ENCODE data around the gene TPH1.

TPH1 gene

DNA sequence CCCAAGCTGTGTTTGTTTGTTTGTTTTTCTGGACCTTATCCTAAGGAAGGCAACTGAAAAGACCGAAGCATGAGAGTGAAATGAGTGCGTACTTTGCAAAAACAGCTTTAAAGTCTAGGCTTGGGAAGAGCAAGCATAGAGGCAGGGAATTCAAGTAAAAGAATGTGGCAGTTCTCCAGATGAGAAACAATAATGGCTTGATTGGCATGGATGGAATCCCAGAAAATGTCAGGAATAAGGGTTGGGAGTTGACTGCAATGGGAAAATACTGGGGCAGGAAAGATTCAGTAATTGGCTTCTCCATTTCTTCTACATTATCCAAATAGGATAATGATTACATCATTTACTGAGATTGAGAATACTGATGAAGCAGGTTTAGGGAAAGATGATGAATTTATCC lies 42.3 kb upstream of the TPH1 start:
- H3K18ac ChIP-seq (ENCODE audit: low read depth in 1 of 2, low read length in 2 of 2) = no peak overlapping the region
- peaks cover 12 to 73% of the 10 kb centered on the region in 2 experiments for H3K36me3 ChIP-seq (ENCODE audit: control insufficient read depth in 1 of 2, insufficient read depth in 2 of 2, low read depth in 1 of 2, low read length in 2 of 2)
- H3K79me1 ChIP-seq (replicated peaks; ENCODE audit: low read length, poor library complexity, severe bottlenecking) = peaks cover 16% of the 10 kb centered on the region
- no peak overlapping the region for H2BK5ac ChIP-seq (ENCODE audit: low read depth, low read length, poor library complexity, severe bottlenecking)
- no peak for DNase-seq
- no peak overlapping the region for H3K4ac ChIP-seq (ENCODE audit: low read depth in 1 of 2, low read length in 2 of 2)
- no peak overlapping the region for H2AFZ ChIP-seq (ENCODE audit: low read depth, low read length)
- no peak overlapping the region for H3K9ac ChIP-seq (ENCODE audit: low read length)
- no peak overlapping the region for H3K23ac ChIP-seq (ENCODE audit: low read length in 2 of 2)
- no peak overlapping the region for H2AK5ac ChIP-seq (ENCODE audit: low read length, severe bottlenecking)
- no peaks in the 10 kb centered on the region for H3K9me3 ChIP-seq (ENCODE audit: control insufficient read depth, low read length)
- 99% methylated on average over 2 of the region's 2 CpGs for WGBS
- H3K27me3 ChIP-seq (ENCODE audit: control insufficient read depth in 1 of 2, insufficient read depth in 1 of 2, low read length in 2 of 2) = no peaks in the 10 kb centered on the region
- H2BK15ac ChIP-seq (ENCODE audit: low read depth, poor library complexity, severe bottlenecking) = no peak overlapping the region
- no peak overlapping the region for H3K4me3 ChIP-seq (ENCODE audit: insufficient read depth in 1 of 2, low read depth in 1 of 2, low read length in 2 of 2)
- H3K14ac ChIP-seq (ENCODE audit: low read length in 2 of 2) = no peak overlapping the region
- no peak overlapping the region for H4K91ac ChIP-seq (ENCODE audit: low read length)
- no peak overlapping the region for H4K8ac ChIP-seq (ENCODE audit: low read length)
- no peak overlapping the region for H3K4me2 ChIP-seq (ENCODE audit: low read length, poor library complexity, severe bottlenecking)
- no peak overlapping the region for H2BK12ac ChIP-seq (ENCODE audit: low read length in 2 of 2)
- H3K4me1 ChIP-seq (ENCODE audit: control insufficient read depth, insufficient read depth, low read depth, low read length) = no peaks in the 10 kb centered on the region
- H3K27ac ChIP-seq (ENCODE audit: low read length, poor library complexity, severe bottlenecking) = no peak overlapping the region
- no peak overlapping the region for H2BK120ac ChIP-seq (ENCODE audit: low read depth, low read length)

DNA sequence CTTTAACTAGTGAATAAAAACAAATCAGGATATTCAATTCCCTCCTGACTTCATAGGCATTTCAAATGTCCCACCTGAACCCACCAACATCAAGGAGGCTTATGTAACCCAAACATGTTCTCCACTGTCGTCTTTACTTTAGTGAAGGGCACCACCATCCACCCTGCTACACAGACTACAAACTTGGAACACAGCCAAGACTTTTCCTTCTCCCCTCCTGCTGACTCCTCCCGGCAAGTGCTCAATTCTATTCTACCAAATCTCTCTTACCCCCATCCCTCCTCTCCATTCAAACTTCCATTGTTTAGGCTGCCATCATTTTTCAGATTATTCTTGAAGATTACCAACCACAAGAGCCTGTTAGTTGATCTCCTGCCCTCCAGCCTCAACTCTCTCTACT lies 35.5 kb upstream of the TPH1 start:
- Histone ChIP-seq H4K8ac (ENCODE audit: low read length) (no peak overlapping the region), H3K79me1 (replicated peaks; ENCODE audit: low read length, poor library complexity, severe bottlenecking) (peaks cover 4% of the 10 kb centered on the region), H3K36me3 (ENCODE audit: control insufficient read depth in 1 of 2, insufficient read depth in 2 of 2, low read depth in 1 of 2, low read length in 2 of 2) (peaks cover 10 to 44% of the 10 kb centered on the region in 2 experiments), H3K9ac (ENCODE audit: low read length) (no peak overlapping the region), H3K14ac (ENCODE audit: low read length in 2 of 2) (no peak overlapping the region), H3K4ac (ENCODE audit: low read depth in 1 of 2, low read length in 2 of 2) (no peak overlapping the region), H2BK120ac (ENCODE audit: low read depth, low read length) (no peak overlapping the region), H2AK5ac (ENCODE audit: low read length, severe bottlenecking) (no peak overlapping the region), H2BK5ac (ENCODE audit: low read depth, low read length, poor library complexity, severe bottlenecking) (no peak overlapping the region), H3K18ac (ENCODE audit: low read depth in 1 of 2, low read length in 2 of 2) (no peak overlapping the region), H3K4me1 (ENCODE audit: control insufficient read depth, insufficient read depth, low read depth, low read length) (no peaks in the 10 kb centered on the region), H3K27me3 (ENCODE audit: control insufficient read depth in 1 of 2, insufficient read depth in 1 of 2, low read length in 2 of 2) (no peaks in the 10 kb centered on the region), H3K4me3 (ENCODE audit: insufficient read depth in 1 of 2, low read depth in 1 of 2, low read length in 2 of 2) (no peak overlapping the region), H3K9me3 (ENCODE audit: control insufficient read depth, low read length) (no peaks in the 10 kb centered on the region), H2BK12ac (ENCODE audit: low read length in 2 of 2) (no peak overlapping the region), H2BK15ac (ENCODE audit: low read depth, poor library complexity, severe bottlenecking) (no peak overlapping the region), H2AFZ (ENCODE audit: low read depth, low read length) (no peak overlapping the region), H3K27ac (ENCODE audit: low read length, poor library complexity, severe bottlenecking) (no peak overlapping the region), H3K4me2 (ENCODE audit: low read length, poor library complexity, severe bottlenecking) (no peak overlapping the region), H3K23ac (ENCODE audit: low read length in 2 of 2) (no peak overlapping the region), H4K91ac (ENCODE audit: low read length) (no peak overlapping the region)
- 96% methylated on average over 2 of the region's 2 CpGs for WGBS
- DNase-seq = no peak

DNA sequence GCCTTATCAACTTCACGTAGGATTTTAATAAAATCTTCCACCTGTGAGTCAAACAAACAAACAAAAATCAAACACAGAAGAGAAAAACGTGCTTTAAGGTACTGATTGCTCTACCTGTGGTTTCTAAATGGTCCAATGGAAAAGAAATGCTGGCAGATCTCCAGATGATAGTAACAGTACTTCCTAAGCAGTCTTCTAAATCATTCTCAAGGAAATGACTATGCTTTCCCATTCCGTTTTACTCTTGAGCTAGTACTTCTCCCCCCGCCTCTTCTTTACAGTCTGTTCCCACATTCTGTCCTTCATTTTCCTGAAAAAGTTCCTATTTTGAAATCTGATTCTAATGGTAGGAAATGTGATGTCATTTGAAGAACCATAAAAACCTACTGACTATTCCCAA lies 34.4 kb upstream of the TPH1 start:
- Histone ChIP-seq H4K8ac (ENCODE audit: low read length) (no peak overlapping the region), H3K27ac (ENCODE audit: low read length, poor library complexity, severe bottlenecking) (no peak overlapping the region), H4K91ac (ENCODE audit: low read length) (no peak overlapping the region), H3K14ac (ENCODE audit: low read length in 2 of 2) (no peak overlapping the region), H3K23ac (ENCODE audit: low read length in 2 of 2) (no peak overlapping the region), H2BK120ac (ENCODE audit: low read depth, low read length) (no peak overlapping the region), H3K18ac (ENCODE audit: low read depth in 1 of 2, low read length in 2 of 2) (no peak overlapping the region), H3K4me3 (ENCODE audit: insufficient read depth in 1 of 2, low read depth in 1 of 2, low read length in 2 of 2) (no peak overlapping the region), H2BK5ac (ENCODE audit: low read depth, low read length, poor library complexity, severe bottlenecking) (no peak overlapping the region), H2BK12ac (ENCODE audit: low read length in 2 of 2) (no peak overlapping the region), H3K4ac (ENCODE audit: low read depth in 1 of 2, low read length in 2 of 2) (no peak overlapping the region), H3K4me1 (ENCODE audit: control insufficient read depth, insufficient read depth, low read depth, low read length) (no peaks in the 10 kb centered on the region), H3K9me3 (ENCODE audit: control insufficient read depth, low read length) (no peaks in the 10 kb centered on the region), H3K4me2 (ENCODE audit: low read length, poor library complexity, severe bottlenecking) (no peak overlapping the region), H2AFZ (ENCODE audit: low read depth, low read length) (no peak overlapping the region), H2AK5ac (ENCODE audit: low read length, severe bottlenecking) (no peak overlapping the region), H3K79me1 (replicated peaks; ENCODE audit: low read length, poor library complexity, severe bottlenecking) (peaks cover 1% of the 10 kb centered on the region), H2BK15ac (ENCODE audit: low read depth, poor library complexity, severe bottlenecking) (no peak overlapping the region), H3K36me3 (ENCODE audit: control insufficient read depth in 1 of 2, insufficient read depth in 2 of 2, low read depth in 1 of 2, low read length in 2 of 2) (peaks cover 5 to 35% of the 10 kb centered on the region in 2 experiments), H3K9ac (ENCODE audit: low read length) (no peak overlapping the region), H3K27me3 (ENCODE audit: control insufficient read depth in 1 of 2, insufficient read depth in 1 of 2, low read length in 2 of 2) (no peaks in the 10 kb centered on the region)
- DNase-seq = no peak
- 73% methylated on average over 3 of the region's 4 CpGs for WGBS

DNA sequence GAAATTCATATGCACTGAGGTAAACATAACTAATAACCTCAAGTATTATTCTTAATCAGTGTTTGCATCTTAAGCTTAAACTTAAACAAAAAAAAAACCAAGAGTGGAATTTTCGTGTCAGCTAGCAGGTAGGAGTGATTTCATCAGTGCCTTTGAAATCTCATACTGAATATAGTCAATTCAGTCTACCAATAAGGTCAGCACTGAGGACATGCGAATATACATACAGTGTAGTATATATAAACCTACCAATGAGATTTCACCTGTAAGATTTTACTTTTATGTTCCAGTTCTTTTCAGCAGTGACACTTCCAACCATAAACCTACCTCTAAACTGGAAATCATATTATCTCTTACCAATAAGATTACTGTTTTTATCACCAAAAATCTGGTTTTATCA lies 32.8 kb upstream of the TPH1 start:
- Histone ChIP-seq H3K79me1 (replicated peaks; ENCODE audit: low read length, poor library complexity, severe bottlenecking) (peaks cover under 1% of the 10 kb centered on the region), H3K27me3 (ENCODE audit: control insufficient read depth in 1 of 2, insufficient read depth in 1 of 2, low read length in 2 of 2) (no peaks in the 10 kb centered on the region), H3K14ac (ENCODE audit: low read length in 2 of 2) (no peak overlapping the region), H2BK15ac (ENCODE audit: low read depth, poor library complexity, severe bottlenecking) (no peak overlapping the region), H2AK5ac (ENCODE audit: low read length, severe bottlenecking) (no peak overlapping the region), H2BK5ac (ENCODE audit: low read depth, low read length, poor library complexity, severe bottlenecking) (no peak overlapping the region), H2AFZ (ENCODE audit: low read depth, low read length) (no peak overlapping the region), H3K18ac (ENCODE audit: low read depth in 1 of 2, low read length in 2 of 2) (no peak overlapping the region), H2BK120ac (ENCODE audit: low read depth, low read length) (no peak overlapping the region), H3K27ac (ENCODE audit: low read length, poor library complexity, severe bottlenecking) (no peak overlapping the region), H3K4me2 (ENCODE audit: low read length, poor library complexity, severe bottlenecking) (no peak overlapping the region), H3K9ac (ENCODE audit: low read length) (no peak overlapping the region), H3K4me1 (ENCODE audit: control insufficient read depth, insufficient read depth, low read depth, low read length) (peaks cover 3% of the 10 kb centered on the region), H2BK12ac (ENCODE audit: low read length in 2 of 2) (no peak overlapping the region), H3K9me3 (ENCODE audit: control insufficient read depth, low read length) (no peaks in the 10 kb centered on the region), H3K4ac (ENCODE audit: low read depth in 1 of 2, low read length in 2 of 2) (no peak overlapping the region), H4K91ac (ENCODE audit: low read length) (no peak overlapping the region), H3K36me3 (ENCODE audit: control insufficient read depth in 1 of 2, insufficient read depth in 2 of 2, low read depth in 1 of 2, low read length in 2 of 2) (peaks cover 3 to 32% of the 10 kb centered on the region in 2 experiments), H3K23ac (ENCODE audit: low read length in 2 of 2) (no peak overlapping the region), H4K8ac (ENCODE audit: low read length) (no peak overlapping the region), H3K4me3 (ENCODE audit: insufficient read depth in 1 of 2, low read depth in 1 of 2, low read length in 2 of 2) (no peak overlapping the region)
- WGBS = 94% methylated on average over 1 of the region's 2 CpGs
- no peak for DNase-seq

Measured in mesenchymal stem cell (in vitro differentiated cells and primary cell).